Non-pigmented ciliary epithelial cell (primary cell): ENCODE results near the gene ZNF516.

Experiments
- DNase-seq: peaks from one replicate; pipeline ENCODE4 v3.0.0-alpha.2; 2010; ENCODE audit warnings: low read depth

ZNF516 gene

GRCh38 chr18:76441668-76442412 is 53.2 kb downstream of the ZNF516 start:
- no peak for DNase-seq

GRCh38 chr18:76441002-76441667 is 53.9 kb downstream of the ZNF516 start:
- DNase-seq = no peak

DNA sequence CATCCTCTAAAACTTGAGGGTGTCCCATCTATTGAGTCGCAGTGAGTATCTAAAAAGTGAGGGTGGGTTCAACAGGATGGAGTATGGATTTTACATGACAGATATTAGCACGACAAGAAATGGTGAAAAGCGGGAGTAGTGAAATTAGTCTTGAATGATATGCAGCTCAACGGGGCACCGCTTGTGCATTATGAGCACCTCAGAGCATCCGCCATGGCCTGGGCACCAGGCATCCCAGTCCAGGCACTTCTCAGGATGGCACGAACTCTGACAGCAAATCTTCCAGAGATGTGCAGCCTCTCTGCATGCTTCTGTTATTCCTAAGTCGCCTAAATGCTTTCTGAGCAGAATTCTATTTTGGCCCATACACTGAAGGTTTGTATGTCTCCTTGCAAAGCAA is 57.1 kb downstream of the ZNF516 start:
- no peak for DNase-seq

- no peak for DNase-seq
Observed at GRCh38 chr18:76437011-76437410, 58.0 kb downstream of the ZNF516 start.

DNA sequence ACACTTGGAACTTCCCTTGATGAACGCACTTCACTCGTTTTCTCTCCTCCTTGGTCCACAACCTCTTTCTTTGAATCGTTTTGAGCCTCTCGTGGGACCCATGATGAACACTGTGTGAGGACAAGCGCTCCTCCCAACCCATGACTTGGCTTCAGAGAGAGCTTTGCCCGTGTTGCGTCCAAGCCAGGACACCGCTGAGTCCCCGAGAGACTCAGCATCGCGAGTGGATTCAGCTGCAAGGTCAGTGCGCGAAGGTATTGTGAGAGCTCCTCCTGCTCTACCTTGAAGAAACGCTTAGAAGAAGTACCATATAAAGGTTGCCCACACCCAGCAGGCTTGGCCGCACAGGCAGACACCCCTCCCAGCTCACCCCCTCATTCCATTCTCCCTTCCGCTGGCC is 58.7 kb downstream of the ZNF516 start:
- no peak for DNase-seq

GRCh38 chr18:76435316-76435989 is 59.6 kb downstream of the ZNF516 start:
- no peak for DNase-seq

- DNase-seq = no peak
Observed at GRCh38 chr18:76434452-76434851, 60.6 kb downstream of the ZNF516 start.

- DNase-seq = no peak
Observed at GRCh38 chr18:76433788-76434187, 61.3 kb downstream of the ZNF516 start.

- no peak for DNase-seq
Observed at GRCh38 chr18:76432970-76433767, 61.9 kb downstream of the ZNF516 start.

DNA sequence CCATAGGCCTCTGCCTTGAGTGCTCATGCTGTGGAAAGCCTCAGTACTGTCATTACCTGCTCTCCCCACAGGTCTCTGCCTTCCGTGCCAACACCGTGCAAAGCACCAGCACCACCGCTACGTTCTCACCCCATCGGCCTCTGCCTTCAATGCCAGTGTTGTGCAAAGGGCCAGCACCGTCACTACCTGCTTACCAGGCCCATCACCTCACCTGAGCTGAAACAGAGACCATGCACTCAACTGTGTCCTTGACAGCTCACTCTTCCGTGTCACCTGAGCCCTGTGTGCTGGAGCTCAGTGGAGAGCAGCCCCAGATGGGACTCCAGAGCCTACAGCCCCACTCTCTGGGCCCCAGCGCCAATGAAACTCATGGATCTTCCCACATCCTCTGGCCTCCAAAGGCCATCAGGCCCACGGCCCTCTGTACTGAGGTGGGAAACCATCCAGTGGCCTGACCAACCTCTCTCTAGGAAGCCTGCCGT is 62.7 kb downstream of the ZNF516 start:
- no peak for DNase-seq

DNA sequence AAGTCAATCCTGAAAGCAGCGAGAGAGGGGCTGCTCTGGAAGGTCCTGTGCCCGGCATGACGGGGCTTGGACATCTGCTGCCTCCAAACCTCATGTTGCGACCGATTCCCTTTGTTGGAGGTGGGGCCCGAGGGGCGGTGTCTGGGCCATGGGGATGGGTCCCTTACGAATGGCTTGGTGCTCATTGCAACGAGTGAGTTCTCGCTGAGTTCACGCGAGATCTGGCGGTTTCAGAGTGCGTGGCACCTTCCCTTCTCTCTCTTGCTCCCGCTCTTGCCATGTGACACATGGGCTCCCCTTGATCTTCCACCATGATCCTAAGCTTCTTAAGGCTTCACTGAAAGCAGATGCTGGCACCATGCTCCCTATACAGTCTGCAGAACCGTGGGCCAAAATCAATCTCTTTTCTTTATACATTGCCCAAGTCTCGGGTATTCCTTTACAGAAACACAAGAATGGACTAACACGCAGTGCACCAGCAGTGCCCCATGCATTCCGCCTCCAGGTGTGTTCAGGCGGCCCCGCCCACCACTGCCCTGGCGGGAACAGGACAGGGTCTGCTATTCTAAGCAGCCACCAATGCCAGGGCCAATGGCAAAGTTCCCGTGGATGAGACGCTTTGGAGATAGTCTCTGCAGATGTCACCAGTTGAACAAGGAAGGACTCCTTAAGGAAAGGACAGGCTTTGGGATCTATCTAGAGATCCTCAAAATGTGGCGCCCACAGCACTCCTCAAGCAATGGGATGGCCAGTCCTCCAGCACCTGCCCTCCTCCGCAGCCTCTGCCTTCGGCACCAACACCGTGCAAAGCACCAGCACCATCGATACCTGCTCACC is 63.4 kb downstream of the ZNF516 start:
- DNase-seq = no peak

GRCh38 chr18:76430636-76431035 is 64.4 kb downstream of the ZNF516 start:
- DNase-seq = no peak

- no peak for DNase-seq
Observed at GRCh38 chr18:76429262-76430126, 65.5 kb downstream of the ZNF516 start.

DNA sequence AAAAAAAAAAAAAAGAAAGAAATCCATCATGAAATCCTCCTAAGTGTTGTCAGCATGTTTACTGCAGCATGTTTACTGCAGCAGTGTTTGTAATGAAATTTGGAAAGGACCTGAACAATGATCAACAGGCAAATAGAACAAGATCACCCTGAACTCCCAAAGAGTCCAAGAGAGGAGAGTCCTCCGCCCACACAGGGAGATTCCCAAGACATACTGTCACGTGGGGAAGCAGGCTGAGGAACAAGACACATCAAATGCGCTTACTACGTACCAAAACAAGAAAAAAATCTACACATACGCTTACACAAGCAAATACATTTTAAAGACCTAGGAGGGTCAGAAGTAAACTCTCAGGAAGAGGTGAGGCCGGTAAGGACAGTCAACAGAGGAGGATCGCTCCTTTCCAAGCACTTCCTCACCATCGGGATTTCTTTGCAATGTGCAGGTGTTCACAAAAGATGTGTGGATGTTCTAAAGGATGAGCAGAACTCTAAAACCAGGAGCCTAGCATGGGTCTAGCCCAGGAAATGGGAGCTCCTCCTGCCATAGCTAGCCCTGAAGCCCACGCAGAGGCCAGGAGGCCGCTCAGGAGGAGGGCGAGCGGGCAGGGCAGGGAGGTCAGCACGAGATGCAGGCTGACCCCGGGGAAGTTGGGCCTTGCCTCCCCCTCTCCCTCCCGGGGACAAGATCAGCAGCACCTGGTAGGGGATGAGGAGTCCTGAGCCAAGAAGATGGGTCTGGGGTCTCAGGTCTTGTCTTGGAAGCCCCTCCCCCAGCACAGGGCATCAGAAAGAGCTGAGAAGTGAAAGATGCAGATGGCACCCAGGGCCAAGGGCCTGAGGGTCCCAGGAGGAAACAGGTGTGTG is 66.4 kb downstream of the ZNF516 start:
- DNase-seq = no peak

GRCh38 chr18:76426737-76427305 is 68.2 kb downstream of the ZNF516 start:
- DNase-seq = no peak

GRCh38 chr18:76425146-76426131 is 69.6 kb downstream of the ZNF516 start:
- DNase-seq = no peak

GRCh38 chr18:76422838-76423237 is 72.2 kb downstream of the ZNF516 start:
- DNase-seq = no peak

DNA sequence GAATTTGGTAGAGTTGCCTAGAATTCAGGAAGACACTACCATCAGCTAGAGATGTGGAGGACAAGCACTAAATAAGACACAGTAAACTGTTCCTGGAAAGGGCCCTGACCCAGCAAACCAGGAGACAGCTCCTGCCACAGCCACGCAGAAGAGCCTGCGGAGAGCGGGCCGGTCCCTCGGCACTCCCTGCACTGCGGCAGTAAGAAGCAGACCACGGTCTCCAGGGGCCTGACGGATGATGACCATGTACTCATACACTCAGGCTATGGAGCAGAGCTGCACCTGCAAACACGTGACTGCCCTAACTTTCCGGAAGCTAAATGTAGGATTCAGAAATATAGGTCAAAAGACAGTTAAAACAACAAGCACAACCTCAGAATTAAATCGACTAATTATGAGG is 72.9 kb downstream of the ZNF516 start:
- DNase-seq = no peak
